Stimulated activated CD4-positive, alpha-beta T cell treated with anti-CD3 and anti-CD28 coated beads, Interleukin-12 subunit alpha, Interleukin-12 subunit beta, amount 100 ng/mL, for 24 hours (primary cell): Measurements from ENCODE around the gene NELFCD.
"Not testable (repeated sequence)": the region's sequence is repeated elsewhere in the genome, so short reads cannot be mapped to it uniquely, and the experiment has no call there.

Experiments used
- DNase-seq, 2 experiments: peaks; one replicate each; pipeline ENCODE4 v3.0.0-alpha.2; 2020; ENCODE audit warnings: low read depth in 2 of 2

Gene NELFCD

GRCh38 chr20:59025511-59025910 is 44.5 kb downstream of the NELFCD start:
- DNase-seq = no peak

DNA sequence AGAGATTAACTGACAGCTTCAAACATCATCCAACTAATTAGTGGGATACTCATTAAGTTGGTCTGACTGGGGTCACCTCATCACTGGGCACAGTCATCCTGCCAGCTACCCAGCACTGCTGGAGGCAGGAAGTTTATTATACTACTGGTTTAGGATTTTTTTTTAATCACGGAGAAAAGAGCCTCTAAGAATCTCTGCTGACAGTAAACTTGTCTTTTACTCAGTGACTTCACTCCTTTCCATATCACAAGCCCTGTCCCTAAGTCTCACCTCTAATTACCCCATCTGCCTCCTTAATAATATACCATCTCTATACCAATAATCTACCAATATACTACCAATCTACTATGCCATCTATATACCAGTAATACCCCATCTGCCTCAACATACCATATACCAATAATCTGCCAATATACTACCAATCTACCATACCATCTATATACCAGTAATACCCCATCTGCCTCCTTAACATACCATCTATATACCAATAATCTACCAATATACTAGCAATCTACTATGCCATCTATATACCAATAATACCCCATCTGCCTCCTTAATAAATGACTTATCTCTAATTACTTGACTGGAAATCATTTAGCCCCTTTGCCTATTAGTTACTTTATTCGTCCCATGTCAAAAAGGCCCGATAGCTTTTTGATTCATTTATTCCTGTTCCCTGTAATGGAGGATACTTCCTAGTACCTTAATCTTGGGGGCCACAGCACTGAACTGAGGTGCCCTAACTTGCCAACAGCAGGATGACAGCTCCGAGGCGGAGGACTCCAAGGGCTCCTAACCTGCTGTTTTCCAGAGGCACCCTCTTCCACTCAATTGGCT is 46.1 kb downstream of the NELFCD start:
- no peak for DNase-seq

DNA sequence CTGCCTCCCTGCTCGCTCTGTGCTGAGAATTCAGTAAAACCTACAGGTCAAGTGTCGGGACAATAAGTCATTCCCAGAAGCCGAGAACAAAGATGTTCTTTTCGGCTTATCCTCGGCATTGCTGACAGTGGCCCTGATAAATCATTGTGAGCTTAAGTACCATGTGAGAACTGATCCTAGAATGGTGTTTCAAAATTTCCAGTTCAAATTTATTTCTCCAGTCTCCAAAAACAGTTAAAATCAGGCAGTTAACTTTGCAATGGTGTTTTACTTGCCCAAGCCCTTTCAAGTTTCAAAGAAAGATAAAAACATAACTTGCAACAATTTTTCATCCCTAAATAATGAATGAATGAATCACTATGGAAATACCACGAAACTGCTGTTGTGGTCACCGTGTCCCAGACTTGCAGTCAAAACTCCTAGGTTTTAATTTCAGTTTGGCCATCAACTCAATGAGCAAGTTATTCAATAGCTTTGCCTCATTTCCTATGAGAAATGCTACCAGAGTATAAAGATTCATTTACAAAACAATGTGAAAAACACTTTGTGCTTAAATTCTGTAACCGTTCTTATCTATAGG is 46.8 kb downstream of the NELFCD start:
- no peak for DNase-seq

DNA sequence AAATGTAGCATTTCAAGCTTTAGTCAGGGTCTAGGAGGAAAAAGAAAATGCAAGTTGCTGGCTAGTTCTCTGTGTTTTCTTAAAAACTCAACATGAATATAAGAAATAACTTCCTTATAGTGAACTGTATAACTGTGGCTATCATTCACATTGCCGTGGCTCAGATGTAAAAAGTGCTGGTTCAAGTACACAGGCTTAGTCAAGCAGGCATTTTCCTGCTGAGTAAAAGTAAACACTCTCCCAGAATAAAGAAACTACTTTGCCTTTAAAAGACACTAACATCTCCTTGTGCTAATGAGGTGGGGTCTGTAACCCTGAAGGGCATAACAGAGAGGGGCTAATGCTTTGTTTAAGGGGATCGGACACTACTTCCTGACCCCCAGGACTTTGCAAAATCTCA is 47.8 kb downstream of the NELFCD start:
- no peak for DNase-seq

GRCh38 chr20:59030911-59031563 is 50.0 kb downstream of the NELFCD start:
- no peak for DNase-seq

GRCh38 chr20:59031564-59032022 is 50.5 kb downstream of the NELFCD start:
- no peak for DNase-seq

DNA sequence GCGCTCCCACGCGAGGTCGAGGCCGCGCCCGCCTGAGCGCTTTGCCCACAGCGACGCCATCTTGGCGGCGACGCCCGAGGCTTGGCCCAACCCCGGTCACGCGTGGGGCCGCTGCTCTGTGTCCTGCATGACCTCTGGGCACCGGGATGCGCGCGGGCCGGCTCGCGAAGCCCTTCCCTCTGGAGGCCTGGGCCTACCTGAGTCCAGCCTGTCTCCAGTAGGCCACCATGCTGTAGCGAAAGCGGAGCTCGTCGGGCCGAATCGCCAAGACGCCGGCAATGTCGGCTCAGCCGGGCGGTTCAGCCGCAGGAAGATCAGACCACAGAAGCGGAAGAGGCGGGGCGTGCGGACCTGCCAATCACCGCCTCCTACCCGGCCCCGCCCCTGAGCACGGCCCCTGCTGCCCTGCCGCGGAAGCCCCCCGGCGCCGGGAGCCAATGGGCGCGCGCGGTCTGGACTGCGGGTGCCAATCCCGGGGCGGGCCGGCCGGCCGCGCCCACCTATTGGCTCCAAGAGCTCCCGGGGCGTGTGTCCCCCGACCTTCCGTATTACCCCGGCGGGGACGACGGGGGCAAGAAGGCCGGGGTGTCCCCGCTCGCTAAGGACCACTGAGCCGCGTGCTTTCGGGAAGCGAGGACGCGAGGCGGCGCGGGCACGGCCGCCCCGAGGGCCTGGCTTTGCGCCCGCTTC is 51.1 kb downstream of the NELFCD start, which contains the start of gene ATP5F1E:
ATP5F1E (minus strand) TSS at position 313 of the 690 bp plus-strand sequence; CDS start at position 229, 84 bp downstream.
- peak; percentile 91 to 93 for DNase-seq

DNA sequence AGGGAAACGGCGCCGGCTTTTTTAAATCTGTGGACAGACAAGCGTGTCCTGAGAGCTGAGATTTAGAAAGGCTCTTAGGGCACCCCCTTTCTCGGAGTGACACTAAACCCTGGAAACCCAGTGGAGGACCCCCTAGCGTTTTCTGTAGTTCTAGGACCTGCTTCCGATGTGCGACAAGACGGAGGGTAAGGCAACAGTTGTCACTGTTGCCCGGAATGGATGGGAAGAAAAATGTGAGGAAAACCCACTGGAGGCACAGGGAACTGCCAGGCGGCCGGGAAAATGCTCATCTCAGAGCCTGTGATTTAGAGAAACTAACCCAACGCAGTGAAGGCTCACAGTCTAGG is 51.6 kb downstream of the NELFCD start:
- no peak for DNase-seq

GRCh38 chr20:59033093-59033492 is 52.0 kb downstream of the NELFCD start:
- no peak for DNase-seq

DNA sequence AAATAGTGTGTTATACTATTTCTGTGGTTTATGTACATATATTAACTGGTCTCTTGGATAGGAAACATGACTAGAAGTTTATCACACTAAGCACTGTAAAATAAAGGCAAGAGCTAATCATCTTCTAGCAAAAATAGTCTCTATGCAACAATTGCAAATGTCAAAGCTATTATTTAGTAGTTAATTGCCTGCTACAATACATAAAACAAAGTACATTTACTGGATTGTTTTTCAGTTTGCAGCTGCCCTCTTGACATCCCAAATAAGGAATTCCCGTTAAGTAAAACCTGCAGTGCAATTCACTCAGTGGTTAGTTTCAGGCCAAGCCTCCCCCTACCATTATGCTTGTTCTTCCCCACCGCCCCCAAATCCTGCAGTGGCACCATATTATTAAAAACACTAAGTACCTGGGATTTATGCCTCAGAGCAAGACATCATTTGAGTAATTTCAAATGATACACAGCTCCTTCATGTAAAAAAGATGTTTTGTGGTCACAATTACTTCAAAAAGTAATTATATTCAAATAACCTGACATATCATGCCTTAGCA is 52.6 kb downstream of the NELFCD start:
- no peak for DNase-seq

- DNase-seq = no peak
These were observed 54.3 kb downstream of the NELFCD start for GRCh38 chr20:59035381-59035780.

DNA sequence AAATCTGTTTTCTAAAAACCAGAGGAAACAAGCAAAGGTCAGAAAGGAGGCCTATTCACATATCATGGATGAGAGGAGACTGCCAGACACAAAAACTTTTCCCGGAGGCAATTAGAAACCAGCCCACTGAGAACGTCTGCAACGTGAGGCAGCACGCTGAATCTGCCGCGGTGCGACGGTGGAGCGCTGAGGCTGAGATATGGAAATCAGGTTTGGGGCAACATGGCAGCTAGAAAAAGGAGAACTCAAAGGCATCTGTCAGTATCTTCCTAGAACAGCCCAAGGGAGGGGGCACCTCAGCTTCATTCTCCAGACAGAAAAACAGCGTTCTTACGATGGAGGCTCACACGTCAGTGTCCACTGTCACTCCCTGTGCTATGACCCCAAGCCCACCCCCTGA is 56.3 kb downstream of the NELFCD start:
- DNase-seq = no peak

DNA sequence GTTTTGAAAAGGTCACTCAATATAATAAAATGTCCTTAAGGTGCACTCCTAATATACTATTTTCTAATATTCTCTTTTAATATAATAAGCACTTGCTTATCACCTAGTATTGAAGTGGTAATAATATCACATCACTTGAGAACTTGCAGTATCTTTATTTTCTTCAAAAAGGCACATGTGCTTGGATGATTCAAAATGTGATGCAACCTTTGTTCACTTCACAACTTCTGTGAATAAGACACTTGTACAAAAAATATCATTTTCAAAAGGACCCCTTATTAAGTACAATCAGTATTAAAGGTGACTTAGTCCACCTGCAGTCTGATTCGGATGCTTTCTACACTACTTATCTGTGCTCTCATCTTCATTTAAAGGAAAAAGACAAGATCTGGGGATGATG is 58.2 kb downstream of the NELFCD start:
- DNase-seq = no peak

- DNase-seq = no peak
These were observed 59.6 kb downstream of the NELFCD start for GRCh38 chr20:59040667-59041066.

DNA sequence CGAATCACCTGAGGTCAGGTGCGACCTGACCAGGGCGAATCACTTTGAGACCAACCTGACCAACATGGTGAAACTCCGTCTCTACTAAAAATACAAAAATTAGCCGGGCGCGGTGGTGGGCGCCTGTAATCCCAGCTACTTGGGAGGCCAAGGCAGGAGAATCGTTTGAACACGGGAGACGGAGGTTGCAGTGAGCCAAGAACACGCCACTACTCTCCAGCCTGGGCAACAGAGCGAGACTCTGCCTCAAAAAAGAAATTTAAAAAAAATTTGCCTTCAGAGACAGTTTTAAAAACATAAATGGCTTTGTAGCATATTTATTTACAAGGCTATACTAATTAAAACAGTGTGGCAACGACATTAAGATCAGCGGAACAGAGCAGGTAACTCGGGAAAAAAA is 60.4 kb downstream of the NELFCD start:
- not testable (repeated sequence) for DNase-seq

DNA sequence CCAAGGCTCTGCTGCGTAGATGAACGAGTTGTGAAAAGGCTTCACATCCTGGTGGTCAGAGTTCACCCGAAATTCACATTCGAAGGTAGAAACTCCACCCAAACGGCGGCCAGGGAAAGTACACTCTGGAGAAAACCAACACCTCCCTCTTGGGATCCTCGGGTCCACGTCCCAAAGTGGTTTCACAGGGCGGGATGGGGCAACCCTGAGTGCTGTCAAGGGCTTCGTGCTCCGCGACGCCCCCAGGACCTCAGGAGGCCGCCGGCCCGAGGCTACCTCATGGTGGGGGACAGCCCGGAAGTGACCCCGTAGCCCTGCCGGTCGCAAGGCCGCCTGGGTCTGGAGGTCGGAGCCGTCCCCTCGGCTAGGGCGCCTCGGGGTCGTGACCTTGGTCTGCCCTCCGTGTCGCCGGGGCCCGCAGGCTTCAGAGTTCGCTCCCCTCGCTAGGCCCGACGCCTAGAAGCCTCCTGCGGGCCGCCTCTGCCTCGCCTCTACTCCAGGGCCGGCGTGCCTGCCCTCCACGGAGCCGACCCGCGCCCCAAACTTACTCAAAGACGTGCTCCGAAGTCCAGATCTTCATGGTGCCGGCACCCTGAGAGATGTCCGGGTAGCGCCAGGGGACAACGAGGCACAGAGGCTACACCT is 61.2 kb downstream of the NELFCD start, which contains the start of gene PRELID3B:
PRELID3B (minus strand) TSS at position 636 of the 645 bp plus-strand sequence; CDS start at position 580, 56 bp downstream.
- DNase-seq = no peak

DNA sequence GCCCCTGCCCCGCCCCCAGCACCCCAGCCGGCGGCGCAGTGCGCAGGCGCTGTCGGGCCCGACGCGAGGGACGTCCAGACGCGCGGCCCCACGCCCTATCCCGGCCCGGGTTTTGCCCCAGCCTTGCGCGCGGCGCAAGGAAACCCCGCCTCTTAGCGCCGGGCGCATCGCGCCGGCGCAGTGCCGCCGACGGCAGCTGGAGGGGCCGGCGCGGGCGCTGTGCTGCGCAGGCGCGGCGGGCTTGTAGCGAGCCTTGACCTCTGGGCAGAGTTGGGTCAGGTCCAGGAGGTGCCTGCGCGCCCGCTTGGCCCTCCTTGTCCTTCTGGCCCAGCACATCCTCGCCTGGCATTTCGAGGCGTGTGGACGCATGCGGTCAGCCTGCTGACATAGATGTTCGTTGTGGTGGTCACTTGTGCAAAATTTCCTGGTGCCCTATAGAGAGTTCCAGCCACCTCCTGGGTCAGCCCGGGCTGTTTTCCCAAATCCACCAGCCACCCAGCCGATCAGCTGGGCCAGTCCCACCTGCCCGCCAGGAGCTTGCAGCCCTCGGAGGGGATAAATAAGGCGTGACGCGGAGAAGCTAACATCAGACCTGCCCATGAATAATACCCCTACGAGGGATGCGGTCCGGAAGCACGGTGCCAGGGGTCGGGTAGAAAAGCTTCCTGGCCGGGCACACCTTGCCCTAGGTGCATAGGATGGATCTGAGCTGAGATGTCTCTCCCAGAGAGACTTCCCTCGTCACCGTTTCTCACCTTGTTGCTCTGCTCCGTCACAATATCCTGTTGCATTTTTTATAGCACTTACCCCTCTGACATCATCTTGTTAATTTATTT is 62.0 kb downstream of the NELFCD start:
- peak; percentile 85 to 88 for DNase-seq

DNA sequence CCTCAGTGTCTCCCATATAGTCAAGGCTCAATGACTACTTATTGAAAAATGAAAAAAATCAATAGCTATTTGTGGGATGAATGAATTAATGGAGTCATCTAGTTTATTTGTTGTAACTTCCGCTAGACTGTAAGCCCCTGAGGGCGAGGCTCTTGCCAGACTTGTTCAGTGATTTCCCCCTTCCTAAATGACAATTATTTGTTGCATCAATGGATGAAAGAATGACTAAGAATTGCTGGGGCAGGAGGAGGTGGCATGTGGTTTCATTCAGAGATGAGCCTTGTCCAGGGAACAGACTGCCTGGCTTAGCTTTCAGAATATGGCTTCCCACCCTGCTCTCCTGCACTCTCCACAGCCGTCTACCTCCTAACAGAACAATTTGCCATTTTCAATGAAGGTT is 62.6 kb downstream of the NELFCD start:
- no peak for DNase-seq

- DNase-seq = no peak
These were observed 63.2 kb downstream of the NELFCD start for GRCh38 chr20:59044295-59044694.
